Islet of Langerhans (tissue), 1 donor: ENCODE data around the gene GATB.

ENCODE experiments used
- FAIRE-seq: peaks from one replicate; lab custom pipeline; 2011; peaks lifted over from hg19 to GRCh38; lab: Jason Lieb, UNC

The GATB gene

GRCh38 chr4:151694961-151695720 lies 65.7 kb downstream of the GATB start:
- FAIRE-seq: no peak

- FAIRE-seq: no peak
Observed at GRCh38 chr4:151692821-151693673, 67.8 kb downstream of the GATB start.

GRCh38 chr4:151692443-151692782 lies 68.4 kb downstream of the GATB start:
- no peak for FAIRE-seq

- FAIRE-seq: no peak
Observed at GRCh38 chr4:151691639-151692442, 69.0 kb downstream of the GATB start.

GRCh38 chr4:151690876-151691275 lies 69.9 kb downstream of the GATB start:
- no peak for FAIRE-seq

GRCh38 chr4:151690164-151690870 lies 70.5 kb downstream of the GATB start:
- no peak for FAIRE-seq

GRCh38 chr4:151689211-151689991 lies 71.4 kb downstream of the GATB start:
- no peak for FAIRE-seq

- FAIRE-seq: no peak
Observed at GRCh38 chr4:151688785-151689043, 72.1 kb downstream of the GATB start.

- no peak for FAIRE-seq
Observed at GRCh38 chr4:151688003-151688784, 72.6 kb downstream of the GATB start.

GRCh38 chr4:151687021-151687640 lies 73.7 kb downstream of the GATB start:
- FAIRE-seq: no peak

- FAIRE-seq: no peak
Observed at GRCh38 chr4:151685303-151685702, 75.5 kb downstream of the GATB start.

GRCh38 chr4:151681085-151681484 lies 79.7 kb downstream of the GATB start:
- FAIRE-seq: no peak

GRCh38 chr4:151679231-151679630 lies 81.6 kb downstream of the GATB start:
- no peak for FAIRE-seq

- no peak for FAIRE-seq
Observed at GRCh38 chr4:151678048-151678872, 82.5 kb downstream of the GATB start.

- no peak for FAIRE-seq
Observed at GRCh38 chr4:151677193-151677592, 83.6 kb downstream of the GATB start.

- FAIRE-seq: no peak
Observed at GRCh38 chr4:151676301-151676700, 84.5 kb downstream of the GATB start.

- FAIRE-seq: no peak
Observed at GRCh38 chr4:151675411-151675971, 85.3 kb downstream of the GATB start.

GRCh38 chr4:151674804-151675391 lies 85.9 kb downstream of the GATB start:
- FAIRE-seq: no peak
